OCI-LY1 (cell line): ENCODE measurements around the gene RERE.

Experiments
- H2AFZ ChIP-seq: fragments of 200-600 bp; sonication (generic), shearing (Covaris generic); 2 replicates; pipeline ENCODE4 v1.6.0; 2014; ENCODE audit warnings: antibody characterized with exemption, mild to moderate bottlenecking, low read length
- H3F3A ChIP-seq: fragments of 200-600 bp; sonication (generic), shearing (Covaris generic); 2 replicates; pipeline ENCODE4 v1.6.0; 2014; ENCODE audit warnings: mild to moderate bottlenecking, antibody characterized with exemption, low read length, moderate library complexity; ENCODE audit not compliant: insufficient read depth
- H3K27ac ChIP-seq: fragments of 200-600 bp; sonication (generic); 2 replicates; pipeline ENCODE4 v1.5.1; 2014; ENCODE audit warnings: low read length, mixed run types, mild to moderate bottlenecking, low read depth; ENCODE audit not compliant: poor library complexity, severe bottlenecking
- H3K27me3 ChIP-seq: fragments of 200-600 bp; sonication (generic); 2 replicates; pipeline ENCODE4 v1.6.0; 2014; ENCODE audit warnings: antibody characterized with exemption, mild to moderate bottlenecking, low read length, moderate library complexity; ENCODE audit not compliant: insufficient read depth
- H3K36me3 ChIP-seq: fragments of 200-600 bp; sonication (generic); 2 replicates; pipeline ENCODE4 v1.6.1; 2014; ENCODE audit warnings: mild to moderate bottlenecking, antibody characterized with exemption, low read length, moderate library complexity, mixed read lengths; ENCODE audit not compliant: insufficient read depth
- H3K4me1 ChIP-seq: fragments of 200-600 bp; sonication (generic); 2 replicates; pipeline ENCODE4 v1.5.1; 2014; ENCODE audit warnings: mild to moderate bottlenecking, low read length, moderate library complexity; ENCODE audit not compliant: insufficient read depth, severe bottlenecking
- H3K4me2 ChIP-seq: fragments of 200-600 bp; sonication (generic), shearing (Covaris generic); 2 replicates; pipeline ENCODE4 v1.6.1; 2014; ENCODE audit warnings: low read length
- H3K4me3 ChIP-seq: fragments of 200-600 bp; sonication (generic); 2 replicates; pipeline ENCODE4 v1.5.1; 2014; ENCODE audit warnings: low read length, low read depth, mild to moderate bottlenecking, mixed read lengths; ENCODE audit not compliant: poor library complexity, severe bottlenecking
- H3K79me2 ChIP-seq: fragments of 200-600 bp; shearing (Covaris generic); 2 replicates; pipeline ENCODE4 v1.6.1; 2016; ENCODE audit warnings: mixed run types, low read length, mixed read lengths; ENCODE audit not compliant: insufficient read depth
- H3K9ac ChIP-seq: fragments of 200-600 bp; sonication (generic), shearing (Covaris generic); 2 replicates; pipeline ENCODE4 v1.6.1; 2014; ENCODE audit warnings: mild to moderate bottlenecking, low read length, mixed read lengths
- H3K9me2 ChIP-seq: fragments of 200-600 bp; sonication (generic), shearing (Covaris generic); 2 replicates; pipeline ENCODE4 v1.6.1; 2014; ENCODE audit warnings: low read depth, mild to moderate bottlenecking, low read length, mixed read lengths
- H3K9me3 ChIP-seq: fragments of 200-600 bp; shearing (Covaris generic); 2 replicates; pipeline ENCODE4 v1.6.1; 2014; ENCODE audit warnings: low read length, mixed read lengths
- H4K20me1 ChIP-seq: fragments of 200-600 bp; sonication (generic), shearing (Covaris generic); 2 replicates; pipeline ENCODE4 v1.6.0; 2016; ENCODE audit warnings: mild to moderate bottlenecking, low read length; ENCODE audit not compliant: insufficient read depth
- EZH2 ChIP-seq: fragments of 200-600 bp; sonication (generic), shearing (Covaris generic); IDR thresholded peaks from 2 replicates; pipeline ENCODE4 v1.8.0; 2017; ENCODE audit warnings: borderline replicate concordance, mixed run types, mild to moderate bottlenecking, antibody characterized with exemption, low read length, moderate library complexity, mixed read lengths
- TF ChIP-seq, protein P1 (sequence below): fragments of 200-600 bp; sonication (generic), shearing (Covaris generic); IDR thresholded peaks from 2 replicates; pipeline ENCODE4 v1.5.1; 2017; ENCODE audit warnings: mild to moderate bottlenecking, antibody characterized with exemption, low read length, moderate library complexity, mixed read lengths

Gene RERE

GRCh38 chr1:8317647-8318381 is 499.6 kb downstream of the RERE start, which contains the start of gene SLC45A1:
TSS of gene SLC45A1 (plus strand) at chr1:8318114. CDS start at chr1:8324330, 6,216 bp downstream.
- Histone ChIP-seq H3K9me3 (no peaks in the 10 kb centered on the region), H3K36me3 (no peaks in the 10 kb centered on the region), H3K9ac (no peak within 1 kb of the TSS), H3K27me3 (peaks cover 7% of the 10 kb centered on the region; the same call in 1 of the 2 replicates), H3K4me3 (peak within 1 kb of the TSS; percentile 35), H2AFZ (no peak within 1 kb of the TSS), H3K9me2 (no peaks in the 10 kb centered on the region), H4K20me1 (no peaks in the 10 kb centered on the region), H3K79me2 (no peaks in the 10 kb centered on the region), H3K4me2 (peak within 1 kb of the TSS; percentile 51; the same call in 1 of the 2 replicates), H3F3A (no peaks in the 10 kb centered on the region), H3K4me1 (peaks cover 7% of the 10 kb centered on the region), H3K27ac (no peak within 1 kb of the TSS)
- TF ChIP-seq, protein P1, sequence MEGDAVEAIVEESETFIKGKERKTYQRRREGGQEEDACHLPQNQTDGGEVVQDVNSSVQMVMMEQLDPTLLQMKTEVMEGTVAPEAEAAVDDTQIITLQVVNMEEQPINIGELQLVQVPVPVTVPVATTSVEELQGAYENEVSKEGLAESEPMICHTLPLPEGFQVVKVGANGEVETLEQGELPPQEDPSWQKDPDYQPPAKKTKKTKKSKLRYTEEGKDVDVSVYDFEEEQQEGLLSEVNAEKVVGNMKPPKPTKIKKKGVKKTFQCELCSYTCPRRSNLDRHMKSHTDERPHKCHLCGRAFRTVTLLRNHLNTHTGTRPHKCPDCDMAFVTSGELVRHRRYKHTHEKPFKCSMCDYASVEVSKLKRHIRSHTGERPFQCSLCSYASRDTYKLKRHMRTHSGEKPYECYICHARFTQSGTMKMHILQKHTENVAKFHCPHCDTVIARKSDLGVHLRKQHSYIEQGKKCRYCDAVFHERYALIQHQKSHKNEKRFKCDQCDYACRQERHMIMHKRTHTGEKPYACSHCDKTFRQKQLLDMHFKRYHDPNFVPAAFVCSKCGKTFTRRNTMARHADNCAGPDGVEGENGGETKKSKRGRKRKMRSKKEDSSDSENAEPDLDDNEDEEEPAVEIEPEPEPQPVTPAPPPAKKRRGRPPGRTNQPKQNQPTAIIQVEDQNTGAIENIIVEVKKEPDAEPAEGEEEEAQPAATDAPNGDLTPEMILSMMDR, result no peak
- TF ChIP-seq EZH2, result no peak

GRCh38 chr1:8315573-8316475 is 501.6 kb downstream of the RERE start:
- Histone ChIP-seq H3K9me2 (no peaks in the 10 kb centered on the region), H3K36me3 (no peaks in the 10 kb centered on the region), H3K4me1 (peaks cover 7% of the 10 kb centered on the region), H3K27me3 (peaks cover 7% of the 10 kb centered on the region; the same call in 1 of the 2 replicates), H2AFZ (no peak overlapping the region), H3K9me3 (no peaks in the 10 kb centered on the region), H3K27ac (no peak overlapping the region), H4K20me1 (no peaks in the 10 kb centered on the region), H3K79me2 (no peaks in the 10 kb centered on the region), H3K4me3 (no peak overlapping the region), H3K4me2 (no peak overlapping the region), H3K9ac (no peak overlapping the region), H3F3A (no peaks in the 10 kb centered on the region)
- TF ChIP-seq, protein P1, result no peak
- TF ChIP-seq EZH2, result no peak

GRCh38 chr1:8314346-8315280 is 502.8 kb downstream of the RERE start:
- Histone ChIP-seq H3K4me2 (no peak overlapping the region), H3K9me3 (no peaks in the 10 kb centered on the region), H3K9ac (no peak overlapping the region), H3K36me3 (no peaks in the 10 kb centered on the region), H3K27ac (no peak overlapping the region), H2AFZ (no peak overlapping the region), H3K4me3 (no peak overlapping the region), H4K20me1 (no peaks in the 10 kb centered on the region), H3F3A (no peaks in the 10 kb centered on the region), H3K79me2 (no peaks in the 10 kb centered on the region), H3K9me2 (no peaks in the 10 kb centered on the region), H3K4me1 (peaks cover 7% of the 10 kb centered on the region), H3K27me3 (peaks cover 7% of the 10 kb centered on the region; the same call in 1 of the 2 replicates)
- TF ChIP-seq, protein P1, result peak; percentile 59
- no peak for TF ChIP-seq EZH2
